AG04449 (cell line): ENCODE measurements around the gene CNTD1.
"Not testable (repeated sequence)": the region's sequence is repeated elsewhere in the genome, so short reads cannot be mapped to it uniquely, and the experiment has no call there.

Experiments
- CTCF ChIA-PET: fragments of 350-600 bp; formaldehyde crosslinking; extraction: SDS; loops from one replicate; lab custom pipeline; 2021; ENCODE audit warnings: antibody characterized with exemption; lab: Yijun Ruan, JAX
- POLR2A ChIA-PET: fragments of 400-600, 350-600 bp; formaldehyde crosslinking; extraction: SDS; loops from one replicate; lab custom pipeline; 2020; ENCODE audit warnings: antibody characterized with exemption, inconsistent platforms; lab: Yijun Ruan, JAX
- DNase-seq: peaks from one replicate; pipeline ENCODE4 v3.0.0-alpha.2; 2010; ENCODE audit warnings: low read depth, low spot score
- H3K4me3 ChIP-seq: 2 replicates; pipeline ENCODE4 v1.5.1; 2011; ENCODE audit warnings: low read depth, mild to moderate bottlenecking, control low read depth, low read length
- CTCF ChIP-seq: IDR thresholded peaks from one replicate; pipeline ENCODE4 v1.5.1; 2011; ENCODE audit warnings: mild to moderate bottlenecking, moderate library complexity, low read length, control low read depth, inconsistent platforms; ENCODE audit not compliant: insufficient read depth; ENCODE audit errors: missing control alignments

CNTD1 gene

GRCh38 chr17:42849031-42849430 is 50.4 kb downstream of the CNTD1 start:
- ChIA-PET CTCF (interaction anchor here (0.9 to 8.8 kb wide), 5 partner anchors 10 to 119 kb away, joined by 3 to 241 read pairs (median 5); no protein-coding TSS in a partner anchor), POLR2A (interaction anchor here (0.8 kb wide), 1 partner anchor 149 kb away, joined by 3 read pairs; the partner anchor contains the start of gene RPL27)
- no peak for DNase-seq
- TF ChIP-seq CTCF, result no peak
- H3K4me3 ChIP-seq, result no peak overlapping the region

- no peak for TF ChIP-seq CTCF
- CTCF ChIA-PET, result interaction anchor here (0.9 to 8.8 kb wide), 4 partner anchors 11 to 89 kb away, joined by 3 to 241 read pairs (median 6); no protein-coding TSS in a partner anchor
- no peak overlapping the region for H3K4me3 ChIP-seq
- POLR2A ChIA-PET, result interaction anchor here (0.8 kb wide), 1 partner anchor 148 kb away, joined by 3 read pairs; the partner anchor contains the start of gene RPL27
- no peak for DNase-seq
Measured at GRCh38 chr17:42849451-42850181, 51.0 kb downstream of the CNTD1 start.

GRCh38 chr17:42850954-42851353 is 52.3 kb downstream of the CNTD1 start, which contains the start of gene AOC3:
AOC3 (plus strand) TSS chr17:42851199; CDS start chr17:42851344, 145 bp downstream.
- no peak within 1 kb of the TSS for H3K4me3 ChIP-seq
- ChIA-PET CTCF (no interaction called here), POLR2A (no interaction called here)
- no peak for DNase-seq
- no peak for TF ChIP-seq CTCF

- DNase-seq, H3K4me3 ChIP-seq, CTCF ChIA-PET, POLR2A ChIA-PET: not testable (repeated sequence)
Measured at GRCh38 chr17:42851371-42852240, 52.9 kb downstream of the CNTD1 start.

- no peak overlapping the region for H3K4me3 ChIP-seq
- CTCF ChIA-PET, result interaction anchor here (1.2 to 1.3 kb wide), 3 partner anchors 9 to 85 kb away, joined by 4 to 18 read pairs (median 5); partner anchors contain the start of gene AOC2
- POLR2A ChIA-PET, result no interaction called here
- no peak for TF ChIP-seq CTCF
- no peak for DNase-seq
Measured at GRCh38 chr17:42852351-42852750, 53.7 kb downstream of the CNTD1 start.

- CTCF ChIA-PET, result interaction anchor here (1.2 to 1.3 kb wide), 3 partner anchors 10 to 84 kb away, joined by 4 to 18 read pairs (median 5); partner anchors contain the start of gene AOC2
- no peak for TF ChIP-seq CTCF
- no peak for DNase-seq
- H3K4me3 ChIP-seq, result no peak overlapping the region
- POLR2A ChIA-PET, result interaction anchor here (0.5 kb wide), 1 partner anchor 31 kb away, joined by 4 read pairs; no protein-coding TSS in a partner anchor
Measured at GRCh38 chr17:42853004-42853403, 54.3 kb downstream of the CNTD1 start.
